KMS-11 (cell line): ENCODE results near the gene HNRNPUL1.

Source experiments
- H2AFZ ChIP-seq: fragments of 200-600 bp; sonication (generic); 2 replicates; pipeline ENCODE4 v1.6.1; 2016; ENCODE audit warnings: antibody characterized with exemption, mixed run types, low read depth
- H3K27ac ChIP-seq: fragments of 200-600 bp; sonication (generic); 2 replicates; pipeline ENCODE4 v1.6.1; 2016; ENCODE audit warnings: mild to moderate bottlenecking, mixed run types
- H3K27me3 ChIP-seq: fragments of 200-600 bp; sonication (generic); 2 replicates; pipeline ENCODE4 v1.6.1; 2017; ENCODE audit warnings: mild to moderate bottlenecking, low read depth, mixed run types, moderate library complexity; ENCODE audit not compliant: insufficient read depth
- H3K36me3 ChIP-seq: fragments of 200-600 bp; sonication (generic); 2 replicates; pipeline ENCODE4 v1.6.1; 2017; ENCODE audit warnings: mild to moderate bottlenecking, mixed run types; ENCODE audit not compliant: insufficient read depth
- H3K4me1 ChIP-seq: fragments of 200-600 bp; sonication (generic); 2 replicates; pipeline ENCODE4 v1.6.1; 2016; ENCODE audit warnings: mild to moderate bottlenecking, low read depth, mixed run types; ENCODE audit not compliant: poor library complexity, severe bottlenecking
- H3K4me2 ChIP-seq: fragments of 200-600 bp; sonication (generic); 2 replicates; pipeline ENCODE4 v1.7.0; 2016; ENCODE audit warnings: mild to moderate bottlenecking, mixed run types
- H3K4me3 ChIP-seq: fragments of 200-600 bp; sonication (generic); IDR thresholded peaks from 2 replicates; pipeline ENCODE4 v1.6.1; 2017; ENCODE audit warnings: low read depth, low read length, mixed read lengths; ENCODE audit not compliant: insufficient read depth
- H3K79me2 ChIP-seq: fragments of 200-600 bp; sonication (generic); 2 replicates; pipeline ENCODE4 v1.6.1; 2016; ENCODE audit warnings: low read depth, mixed run types; ENCODE audit not compliant: insufficient read depth
- H3K9ac ChIP-seq: fragments of 200-600 bp; sonication (generic); 2 replicates; pipeline ENCODE4 v1.6.1; 2016; ENCODE audit warnings: mild to moderate bottlenecking, mixed run types
- H4K20me1 ChIP-seq: fragments of 200-600 bp; sonication (generic); 2 replicates; pipeline ENCODE4 v1.6.1; 2016; ENCODE audit warnings: mild to moderate bottlenecking, mixed run types; ENCODE audit not compliant: insufficient read depth
- TF ChIP-seq, protein P1 (sequence below): fragments of 200-600 bp; sonication (generic); conservative IDR thresholded peaks from 2 replicates; pipeline ENCODE4 v1.6.1; 2017; ENCODE audit warnings: low read depth, mild to moderate bottlenecking, antibody characterized with exemption, low read length, moderate library complexity, mixed read lengths

Gene HNRNPUL1

GRCh38 chr19:41327076-41327575 lies 63.0 kb downstream of the HNRNPUL1 start:
- Histone ChIP-seq H2AFZ (peak overlapping the region; percentile 39; the same call in 1 of the 2 replicates), H3K27ac (peak overlapping the region; percentile 88), H3K79me2 (peaks cover 15% of the 10 kb centered on the region), H3K9ac (peak overlapping the region; percentile 86), H3K4me2 (peak overlapping the region; percentile 87), H3K27me3 (no peaks in the 10 kb centered on the region), H4K20me1 (no peaks in the 10 kb centered on the region), H3K36me3 (no peaks in the 10 kb centered on the region; the same call in 1 of the 2 replicates), H3K4me3 (no peak overlapping the region), H3K4me1 (peaks cover 41% of the 10 kb centered on the region)
- TF ChIP-seq, protein P1, sequence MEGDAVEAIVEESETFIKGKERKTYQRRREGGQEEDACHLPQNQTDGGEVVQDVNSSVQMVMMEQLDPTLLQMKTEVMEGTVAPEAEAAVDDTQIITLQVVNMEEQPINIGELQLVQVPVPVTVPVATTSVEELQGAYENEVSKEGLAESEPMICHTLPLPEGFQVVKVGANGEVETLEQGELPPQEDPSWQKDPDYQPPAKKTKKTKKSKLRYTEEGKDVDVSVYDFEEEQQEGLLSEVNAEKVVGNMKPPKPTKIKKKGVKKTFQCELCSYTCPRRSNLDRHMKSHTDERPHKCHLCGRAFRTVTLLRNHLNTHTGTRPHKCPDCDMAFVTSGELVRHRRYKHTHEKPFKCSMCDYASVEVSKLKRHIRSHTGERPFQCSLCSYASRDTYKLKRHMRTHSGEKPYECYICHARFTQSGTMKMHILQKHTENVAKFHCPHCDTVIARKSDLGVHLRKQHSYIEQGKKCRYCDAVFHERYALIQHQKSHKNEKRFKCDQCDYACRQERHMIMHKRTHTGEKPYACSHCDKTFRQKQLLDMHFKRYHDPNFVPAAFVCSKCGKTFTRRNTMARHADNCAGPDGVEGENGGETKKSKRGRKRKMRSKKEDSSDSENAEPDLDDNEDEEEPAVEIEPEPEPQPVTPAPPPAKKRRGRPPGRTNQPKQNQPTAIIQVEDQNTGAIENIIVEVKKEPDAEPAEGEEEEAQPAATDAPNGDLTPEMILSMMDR = no peak

DNA sequence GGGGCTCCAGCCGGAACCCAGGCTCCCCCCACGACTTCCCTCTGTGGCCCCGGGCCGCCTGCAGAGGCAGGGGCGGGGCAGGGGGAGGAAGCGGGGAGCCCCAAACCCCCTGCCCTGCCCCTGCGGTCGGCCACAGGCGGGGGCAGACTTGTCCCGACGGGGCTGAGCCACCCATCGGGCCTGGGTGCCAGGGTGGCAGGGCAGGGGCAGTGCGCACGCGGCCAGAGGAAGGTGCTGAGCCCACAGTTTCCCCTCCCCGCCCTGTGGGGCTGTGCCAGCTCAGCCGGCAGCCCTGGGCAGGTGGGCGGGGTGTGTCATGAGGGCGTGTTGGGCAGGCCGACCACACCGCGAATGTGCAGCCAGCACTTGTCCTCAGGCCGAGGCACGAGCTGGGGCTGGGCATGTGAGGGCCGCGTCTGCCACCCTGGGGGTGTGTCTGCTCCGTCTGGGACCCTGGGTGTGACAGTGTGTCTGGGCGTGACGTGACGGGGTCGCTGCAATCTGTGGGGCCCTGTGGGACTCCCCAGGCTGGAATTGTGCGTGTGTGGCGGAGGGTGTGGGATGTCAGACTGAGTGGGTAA lies 63.5 kb downstream of the HNRNPUL1 start:
- H3K36me3 ChIP-seq = no peaks in the 10 kb centered on the region; the same call in 1 of the 2 replicates
- no peak overlapping the region for H3K4me3 ChIP-seq
- TF ChIP-seq, protein P1 = no peak
- H3K9ac ChIP-seq = peak overlapping the region; percentile 86
- peak overlapping the region; percentile 87 for H3K4me2 ChIP-seq
- peaks cover 19% of the 10 kb centered on the region for H3K79me2 ChIP-seq
- H3K27ac ChIP-seq = peak overlapping the region; percentile 88
- no peaks in the 10 kb centered on the region for H4K20me1 ChIP-seq
- H2AFZ ChIP-seq = peak overlapping the region; percentile 39; the same call in 1 of the 2 replicates
- H3K4me1 ChIP-seq = peaks cover 41% of the 10 kb centered on the region
- H3K27me3 ChIP-seq = no peaks in the 10 kb centered on the region

- Histone ChIP-seq H3K4me2 (peak overlapping the region; percentile 87), H3K27me3 (no peaks in the 10 kb centered on the region), H3K27ac (peak overlapping the region; percentile 88), H3K36me3 (no peaks in the 10 kb centered on the region; the same call in 1 of the 2 replicates), H4K20me1 (no peaks in the 10 kb centered on the region), H2AFZ (no peak overlapping the region), H3K79me2 (peaks cover 19% of the 10 kb centered on the region), H3K9ac (peak overlapping the region; percentile 86; the same call in 1 of the 2 replicates), H3K4me3 (no peak overlapping the region), H3K4me1 (peaks cover 41% of the 10 kb centered on the region)
- TF ChIP-seq, protein P1 = no peak
These were observed 64.1 kb downstream of the HNRNPUL1 start for GRCh38 chr19:41328157-41328841.

DNA sequence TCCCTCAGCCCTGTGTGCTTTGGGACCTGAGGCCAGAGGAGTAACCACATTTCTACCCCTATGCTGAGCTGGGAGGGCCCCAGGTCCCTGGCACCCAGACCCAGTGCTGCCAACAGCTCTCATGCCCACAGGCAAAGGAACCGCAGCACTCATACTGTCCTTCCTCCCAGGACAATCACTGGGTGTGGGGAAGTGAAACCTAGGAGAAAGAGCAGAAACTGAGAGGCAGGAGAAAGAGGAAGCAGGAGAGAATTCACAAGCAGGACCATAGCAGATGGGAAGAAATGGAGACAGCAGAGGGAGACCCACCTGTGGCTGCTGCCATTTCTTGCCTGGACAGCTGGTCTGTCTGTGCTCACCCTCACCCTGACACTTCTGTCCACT lies 64.7 kb downstream of the HNRNPUL1 start:
- no peak overlapping the region for H3K4me2 ChIP-seq
- no peak overlapping the region for H2AFZ ChIP-seq
- no peaks in the 10 kb centered on the region for H4K20me1 ChIP-seq
- peak overlapping the region; percentile 88; the same call in 1 of the 2 replicates for H3K27ac ChIP-seq
- H3K79me2 ChIP-seq = peaks cover 23% of the 10 kb centered on the region
- TF ChIP-seq, protein P1 = no peak
- H3K4me3 ChIP-seq = no peak overlapping the region
- H3K36me3 ChIP-seq = no peaks in the 10 kb centered on the region; the same call in 1 of the 2 replicates
- H3K4me1 ChIP-seq = peaks cover 41% of the 10 kb centered on the region
- H3K27me3 ChIP-seq = no peaks in the 10 kb centered on the region
- no peak overlapping the region for H3K9ac ChIP-seq
